ENCODE measurements around the gene ABLIM3. TPM values are rescaled to one million over a fixed set of nuclear protein-coding genes. Genes with fewer than 3 reads are reported as not detected.

The ABLIM3 gene
- total and polyA plus RNA-seq, 10 of the 15 experiments (the other 5 are each of a cell fraction or from before 2014, with no cell fraction given) = 0.03 TPM; not detected in 9

- H3K27me3 ChIP-seq (replicated peaks in 1 of 2; ENCODE audit: control insufficient read depth in 2 of 2, insufficient read depth in 2 of 2, low read length in 1 of 2) = no peaks in the 10 kb centered on the region; a peak in 2 of 4 replicates
- ChIA-PET CTCF (interaction anchor here (1.4 kb wide), 1 partner anchor 10 kb away, joined by 3 read pairs; no protein-coding TSS in a partner anchor), POLR2A (no interaction called here), SMC1A (ENCODE audit: uncharacterized antibody, unreplicated experiment) (no interaction called here), RAD21 (ENCODE audit: unreplicated experiment) (no interaction called here)
- in situ Hi-C loops (cut with MboI) = no loop called here
- no peaks in the 10 kb centered on the region for H3K79me2 ChIP-seq (ENCODE audit: control insufficient read depth, insufficient read depth, low read length)
- no peaks in the 10 kb centered on the region for H3K36me3 ChIP-seq (ENCODE audit: control insufficient read depth in 2 of 2, insufficient read depth in 2 of 2, low read length in 1 of 2)
- no peaks in the 10 kb centered on the region for H4K20me1 ChIP-seq (ENCODE audit: control insufficient read depth, insufficient read depth)
- no peak overlapping the region for H2AFZ ChIP-seq (ENCODE audit: control insufficient read depth, low read depth, low read length)
- H3K9ac ChIP-seq (ENCODE audit: control insufficient read depth, insufficient read depth, low read length) = no peak overlapping the region
- ATAC-seq (no peak), FAIRE-seq (no peak), DNase-seq (ENCODE audit: low read depth, low spot score) (no peak)
- TF ChIP-seq EGR1 (IDR thresholded peaks at IDR 0.05; ENCODE audit: borderline replicate concordance in 1 of 2, low read depth in 2 of 2, low read length in 2 of 2) = no peak
- no peaks in the 10 kb centered on the region for H3K4me1 ChIP-seq (ENCODE audit: control insufficient read depth, insufficient read depth, low read length)
- no peak overlapping the region for H3K4me2 ChIP-seq (ENCODE audit: control insufficient read depth, insufficient read depth)
- H3K9me3 ChIP-seq (replicated peaks; ENCODE audit: control insufficient read depth, insufficient read depth, low read length) = no peaks in the 10 kb centered on the region
- 75% methylated on average over 4 of the region's 4 CpGs for WGBS (ENCODE audit: insufficient coverage, insufficient replicate concordance, low lambda C conversion rate, missing lambda C conversion rate)
- no peak overlapping the region for H3K4me3 ChIP-seq
- no peak overlapping the region for H3K27ac ChIP-seq (ENCODE audit: control insufficient read depth, insufficient read depth)
- intact Hi-C loops (cut with micrococcal nuclease; ENCODE audit: unreplicated experiment) = no loop called here
- no TSS peak for BruUV-seq (replicated peaks)
Measured at GRCh38 chr5:149168276-149168906, 27.1 kb downstream of the ABLIM3 start.

GRCh38 chr5:149170299-149170698 lies 29.0 kb downstream of the ABLIM3 start:
- Histone ChIP-seq H3K27ac (ENCODE audit: control insufficient read depth, insufficient read depth) (no peak overlapping the region), H4K20me1 (ENCODE audit: control insufficient read depth, insufficient read depth) (no peaks in the 10 kb centered on the region), H3K4me2 (ENCODE audit: control insufficient read depth, insufficient read depth) (no peak overlapping the region), H3K27me3 (replicated peaks in 1 of 2; ENCODE audit: control insufficient read depth in 2 of 2, insufficient read depth in 2 of 2, low read length in 1 of 2) (no peaks in the 10 kb centered on the region; a peak in 1 of 4 replicates), H3K36me3 (ENCODE audit: control insufficient read depth in 2 of 2, insufficient read depth in 2 of 2, low read length in 1 of 2) (no peaks in the 10 kb centered on the region), H3K79me2 (ENCODE audit: control insufficient read depth, insufficient read depth, low read length) (no peaks in the 10 kb centered on the region), H3K4me3 (no peak overlapping the region), H2AFZ (ENCODE audit: control insufficient read depth, low read depth, low read length) (no peak overlapping the region), H3K9ac (ENCODE audit: control insufficient read depth, insufficient read depth, low read length) (no peak overlapping the region), H3K4me1 (ENCODE audit: control insufficient read depth, insufficient read depth, low read length) (no peaks in the 10 kb centered on the region), H3K9me3 (replicated peaks; ENCODE audit: control insufficient read depth, insufficient read depth, low read length) (no peaks in the 10 kb centered on the region)
- ChIA-PET SMC1A (ENCODE audit: uncharacterized antibody, unreplicated experiment) (no interaction called here), CTCF (no interaction called here), POLR2A (no interaction called here), RAD21 (ENCODE audit: unreplicated experiment) (no interaction called here)
- intact Hi-C loops (cut with micrococcal nuclease; ENCODE audit: unreplicated experiment) (no loop called here), in situ Hi-C loops (cut with MboI) (no loop called here)
- WGBS (ENCODE audit: insufficient coverage, insufficient replicate concordance, low lambda C conversion rate, missing lambda C conversion rate) = 25% methylated on average over 3 of the region's 3 CpGs
- ATAC-seq = no peak
- DNase-seq (ENCODE audit: low read depth, low spot score) = no peak
- BruUV-seq (replicated peaks) = no TSS peak
- FAIRE-seq = no peak
- TF ChIP-seq POLR2A (IDR thresholded peaks at IDR 0.05; ENCODE audit: low read depth, low read length) = no peak
- no peak for TF ChIP-seq ESRRA (IDR thresholded peaks at IDR 0.05; ENCODE audit: low read length)
- TF ChIP-seq STAT1 (conservative IDR thresholded peaks at IDR 0.05) = no peak
- TF ChIP-seq FOS (IDR thresholded peaks at IDR 0.05; ENCODE audit: borderline replicate concordance, extremely low read depth, insufficient read length) = no peak
- no peak for TF ChIP-seq POU2F2 (IDR thresholded peaks at IDR 0.05; ENCODE audit: borderline replicate concordance, low read depth, low read length)
- no peak for TF ChIP-seq CUX1 (IDR thresholded peaks at IDR 0.05; ENCODE audit: insufficient replicate concordance, low read depth, low read length)
- TF ChIP-seq RAD21 (IDR thresholded peaks at IDR 0.05; ENCODE audit: insufficient read depth, low read depth, low read length) = no peak
- no peak for TF ChIP-seq SKIL (IDR thresholded peaks at IDR 0.05; ENCODE audit: low read depth, poor library complexity, severe bottlenecking)
- TF ChIP-seq ZNF24 (IDR thresholded peaks at IDR 0.05) = no peak
